IPS-NIHi11 (cell line): ENCODE results near the gene UAP1L1.

Source experiments
- DNase-seq: peaks from one replicate; pipeline ENCODE4 v3.0.0; 2012; ENCODE audit warnings: mixed read lengths, low spot score

Gene UAP1L1

DNA sequence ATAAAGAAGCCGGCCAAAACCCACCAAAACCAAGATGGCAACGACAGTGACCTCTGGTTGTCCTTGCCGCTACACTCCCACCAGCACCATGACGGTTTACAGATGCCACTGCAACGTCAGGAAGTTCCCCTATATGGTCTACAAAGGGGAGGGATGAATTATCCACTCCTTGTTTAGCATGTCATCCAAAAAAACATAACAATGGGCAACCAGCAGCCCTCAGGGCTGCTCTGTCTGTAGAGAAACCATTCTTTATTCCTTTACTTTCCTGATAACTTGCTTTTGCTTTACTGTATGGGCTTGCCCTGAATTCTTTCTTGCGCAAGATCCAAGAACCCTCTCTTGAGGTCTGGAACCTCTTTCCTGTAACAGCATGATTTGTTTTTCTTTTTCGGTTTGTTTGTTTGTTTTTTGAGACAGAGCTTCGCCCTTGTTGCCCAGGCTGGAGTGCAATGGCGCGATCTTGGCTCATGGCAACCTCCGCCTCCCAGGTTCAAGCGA is 2.0 kb upstream of the UAP1L1 start:
- no peak for DNase-seq

GRCh38 chr9:137076636-137077009 is 694 bp upstream of the UAP1L1 start:
- no peak for DNase-seq

- DNase-seq: no peak
Measured at GRCh38 chr9:137077758-137078693, 709 bp downstream of the UAP1L1 start.

DNA sequence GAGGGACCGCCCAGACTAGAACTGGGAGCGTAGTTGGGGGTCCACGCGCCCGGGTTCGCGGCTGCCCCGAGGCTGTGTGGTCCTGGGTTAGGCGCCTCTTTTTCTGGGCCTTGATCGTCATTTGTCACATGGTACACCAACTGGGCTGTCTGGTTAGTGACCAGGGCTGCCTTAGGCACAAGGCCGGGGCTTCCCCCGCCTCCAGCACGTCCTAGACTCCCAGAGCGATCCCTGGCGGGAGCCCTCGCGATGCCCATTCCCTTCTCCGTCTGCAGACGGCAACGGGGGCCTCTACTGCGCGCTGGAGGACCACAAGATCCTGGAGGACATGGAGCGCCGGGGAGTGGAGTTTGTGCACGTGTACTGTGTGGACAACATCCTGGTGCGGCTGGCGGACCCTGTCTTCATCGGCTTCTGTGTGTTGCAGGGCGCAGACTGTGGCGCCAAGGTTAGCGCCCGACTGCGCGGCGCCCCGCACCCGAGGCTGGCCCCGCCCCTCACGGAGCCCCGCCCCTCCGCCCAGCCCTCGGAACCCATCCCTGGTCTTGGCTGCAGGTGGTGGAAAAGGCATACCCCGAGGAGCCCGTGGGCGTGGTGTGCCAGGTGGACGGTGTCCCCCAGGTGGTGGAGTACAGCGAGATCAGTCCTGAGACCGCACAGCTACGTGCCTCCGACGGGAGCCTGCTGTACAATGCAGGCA is 1.5 kb downstream of the UAP1L1 start:
- peak; percentile 72 for DNase-seq

- DNase-seq: no peak
Measured at GRCh38 chr9:137079401-137079787, 2.1 kb downstream of the UAP1L1 start.

DNA sequence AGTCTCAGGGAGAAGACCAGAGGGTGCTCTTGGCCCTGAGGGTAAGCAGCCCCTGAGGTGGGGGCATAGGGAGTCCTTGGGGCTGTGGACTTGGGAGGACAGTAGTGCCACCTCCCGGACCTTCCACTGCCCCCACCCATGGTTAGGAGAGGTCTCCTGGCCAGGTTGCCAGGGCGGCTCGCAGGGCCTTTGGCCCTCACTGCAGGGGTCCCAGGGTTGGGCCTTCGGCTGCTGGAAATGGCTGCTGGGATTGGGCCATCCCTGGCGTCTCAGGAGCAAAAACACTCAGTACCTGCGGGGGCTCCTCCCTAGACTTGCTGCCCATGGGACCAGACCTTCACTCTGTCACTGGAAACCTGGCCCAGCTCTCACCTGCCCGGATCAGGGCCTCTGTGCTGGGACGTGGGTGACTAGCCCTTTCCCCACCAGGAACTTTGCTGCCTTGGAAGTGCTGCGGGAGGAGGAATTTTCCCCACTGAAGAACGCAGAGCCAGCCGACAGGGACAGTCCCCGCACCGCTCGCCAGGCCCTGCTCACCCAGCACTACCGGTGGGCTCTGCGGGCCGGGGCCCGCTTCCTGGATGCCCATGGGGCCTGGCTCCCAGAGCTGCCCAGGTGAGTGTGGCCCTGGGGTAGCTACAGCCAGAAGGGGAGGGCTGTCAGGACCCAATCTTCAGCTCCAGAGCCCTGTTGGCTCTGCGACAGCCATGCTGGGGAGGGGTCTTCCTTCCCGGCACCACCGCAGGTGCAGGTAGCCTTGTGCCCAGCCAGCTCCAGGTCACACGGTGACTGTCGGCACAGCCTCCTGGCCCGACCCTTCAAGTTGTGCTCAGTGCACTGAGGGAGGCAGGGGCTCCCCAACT is 3.2 kb downstream of the UAP1L1 start:
- DNase-seq: no peak

DNA sequence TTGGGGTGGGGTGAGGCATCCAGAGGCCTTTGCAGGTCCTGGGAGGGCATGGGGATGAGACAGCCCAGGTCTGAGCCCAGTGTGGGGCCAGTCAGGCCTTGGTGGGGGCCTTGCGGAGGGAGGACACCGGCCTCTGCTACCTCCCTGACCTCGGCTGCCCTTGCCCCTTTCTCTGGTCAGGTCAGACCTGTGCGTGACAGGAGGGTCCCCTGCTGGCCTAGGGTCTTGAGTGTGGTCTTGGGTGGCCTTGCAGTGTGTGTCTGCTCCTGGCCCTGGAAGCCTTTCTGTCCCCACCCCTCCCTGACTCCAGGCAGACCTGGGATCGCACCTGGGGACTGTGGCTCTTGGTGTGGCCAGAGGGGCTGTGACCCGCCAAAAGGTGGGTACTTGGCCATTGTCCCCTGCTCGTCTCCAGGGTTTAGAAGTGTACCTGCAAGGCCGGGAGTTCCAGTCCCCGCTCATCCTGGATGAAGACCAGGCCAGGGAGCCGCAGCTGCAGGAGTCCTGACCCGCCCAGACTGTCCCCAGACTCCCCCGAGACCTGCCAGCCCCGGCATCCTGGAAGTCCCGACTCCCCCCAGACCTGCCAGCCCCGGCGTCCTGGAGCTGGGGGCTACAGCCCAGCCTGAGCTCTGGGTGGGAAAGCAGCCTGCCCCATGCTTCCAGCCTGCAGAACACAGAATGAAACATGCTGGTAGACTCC is 5.1 kb downstream of the UAP1L1 start:
- DNase-seq: no peak

DNA sequence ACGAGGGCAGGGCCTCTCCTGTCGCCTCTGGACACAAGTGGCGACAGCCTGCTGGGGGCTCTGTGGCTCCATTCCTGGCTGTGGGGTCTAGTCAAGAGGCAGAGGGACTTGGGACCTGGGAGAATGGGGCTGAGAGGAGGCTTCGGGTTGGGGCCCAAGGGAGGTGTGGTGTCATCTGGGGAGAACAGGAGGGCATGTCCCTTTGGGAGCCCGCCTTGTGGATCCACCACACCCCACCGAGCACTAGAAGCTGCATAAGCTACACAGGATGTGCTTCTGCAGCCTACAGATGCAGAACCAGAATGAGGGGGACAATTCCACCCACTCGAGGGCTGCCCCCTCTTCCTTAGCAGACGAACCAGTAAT is 5.6 kb downstream of the UAP1L1 start:
- no peak for DNase-seq

GRCh38 chr9:137083394-137084004 is 6.2 kb downstream of the UAP1L1 start:
- DNase-seq: no peak

DNA sequence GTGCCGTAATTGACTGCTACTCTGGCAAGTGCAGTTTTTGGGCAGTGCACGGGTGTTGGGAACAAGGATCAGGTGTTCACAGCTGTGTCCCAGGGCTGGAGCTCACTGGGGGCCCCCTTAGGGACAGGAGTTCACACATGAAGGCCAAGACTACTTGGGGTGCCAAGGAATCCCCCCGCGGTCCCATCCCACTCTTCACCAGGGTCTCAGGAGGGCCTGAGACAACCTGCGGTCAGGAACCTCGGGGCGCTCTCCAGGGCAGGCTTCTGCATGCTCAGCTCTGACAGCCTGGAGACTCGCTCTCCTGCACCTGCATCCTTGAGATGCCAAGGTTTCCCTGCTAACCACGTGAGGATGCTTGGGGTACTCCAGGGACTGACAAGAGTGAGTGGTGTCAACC is 7.2 kb downstream of the UAP1L1 start:
- no peak for DNase-seq

GRCh38 chr9:137085920-137086530 is 8.7 kb downstream of the UAP1L1 start:
- no peak for DNase-seq

- peak; percentile 97 for DNase-seq
Measured at GRCh38 chr9:137086531-137087408, 9.5 kb downstream of the UAP1L1 start, which contains the start of gene MAN1B1. Gene MAN1B1, plus strand, starts transcription at chr9:137086985. Its CDS starts 15 bp downstream, at chr9:137087000.

GRCh38 chr9:137087409-137087925 is 10.2 kb downstream of the UAP1L1 start:
- DNase-seq: peak; percentile 34

- no peak for DNase-seq
Measured at GRCh38 chr9:137088121-137088520, 10.8 kb downstream of the UAP1L1 start.

- no peak for DNase-seq
Measured at GRCh38 chr9:137089232-137089947, 12.1 kb downstream of the UAP1L1 start.

GRCh38 chr9:137095664-137096517 is 18.6 kb downstream of the UAP1L1 start:
- no peak for DNase-seq

- no peak for DNase-seq
Measured at GRCh38 chr9:137096785-137097546, 19.6 kb downstream of the UAP1L1 start.
